ENCODE results near the gene CLTRN. TPM values are rescaled to one million over a fixed set of nuclear protein-coding genes. Genes with fewer than 3 reads are reported as not detected.

The CLTRN gene
- total and polyA plus RNA-seq, 2 of the 13 experiments (the other 11 are each of a cell fraction or from before 2014, with no cell fraction given), result 0.37 to 0.53 TPM

GRCh38 chrX:15601932-15602331 lies 62.7 kb downstream of the CLTRN start (continued):
- TF ChIP-seq, protein P1, sequence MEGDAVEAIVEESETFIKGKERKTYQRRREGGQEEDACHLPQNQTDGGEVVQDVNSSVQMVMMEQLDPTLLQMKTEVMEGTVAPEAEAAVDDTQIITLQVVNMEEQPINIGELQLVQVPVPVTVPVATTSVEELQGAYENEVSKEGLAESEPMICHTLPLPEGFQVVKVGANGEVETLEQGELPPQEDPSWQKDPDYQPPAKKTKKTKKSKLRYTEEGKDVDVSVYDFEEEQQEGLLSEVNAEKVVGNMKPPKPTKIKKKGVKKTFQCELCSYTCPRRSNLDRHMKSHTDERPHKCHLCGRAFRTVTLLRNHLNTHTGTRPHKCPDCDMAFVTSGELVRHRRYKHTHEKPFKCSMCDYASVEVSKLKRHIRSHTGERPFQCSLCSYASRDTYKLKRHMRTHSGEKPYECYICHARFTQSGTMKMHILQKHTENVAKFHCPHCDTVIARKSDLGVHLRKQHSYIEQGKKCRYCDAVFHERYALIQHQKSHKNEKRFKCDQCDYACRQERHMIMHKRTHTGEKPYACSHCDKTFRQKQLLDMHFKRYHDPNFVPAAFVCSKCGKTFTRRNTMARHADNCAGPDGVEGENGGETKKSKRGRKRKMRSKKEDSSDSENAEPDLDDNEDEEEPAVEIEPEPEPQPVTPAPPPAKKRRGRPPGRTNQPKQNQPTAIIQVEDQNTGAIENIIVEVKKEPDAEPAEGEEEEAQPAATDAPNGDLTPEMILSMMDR (CRISPR knock-in tag; IDR thresholded peaks at IDR 0.05), result no peak
- TF ChIP-seq PPARG (CRISPR knock-in tag; conservative IDR thresholded peaks at IDR 0.05) (no peak), SOX6 (IDR thresholded peaks at IDR 0.05) (no peak), SOX6 (CRISPR knock-in tag; IDR thresholded peaks at IDR 0.05) (peak; percentile 58; the same call in 1 of the 2 replicates), RFX1 (IDR thresholded peaks at IDR 0.05) (peak; percentile 70; the same call in 1 of the 2 replicates), TBL1XR1 (IDR thresholded peaks at IDR 0.05; ENCODE audit: borderline replicate concordance, low read length, partially characterized antibody) (no peak), CREM (IDR thresholded peaks at IDR 0.05) (0 out of 2 replicates have a peak, but pooled peaks have one; percentile 17), CREM (CRISPR knock-in tag; IDR thresholded peaks at IDR 0.05) (no peak), SOX13 (IDR thresholded peaks at IDR 0.05) (no peak), SOX13 (CRISPR knock-in tag; conservative IDR thresholded peaks at IDR 0.05 in 1 of 2, IDR thresholded peaks at IDR 0.05 in 1 of 2) (peak in 1 of 2 experiments; percentile 65; a peak in 1 of 4 replicates), SNRNP70 (IDR thresholded peaks at IDR 0.05; ENCODE audit: low read depth, low read length) (no peak), ARID5B (CRISPR knock-in tag; IDR thresholded peaks at IDR 0.05) (peak; percentile 90), YEATS4 (CRISPR knock-in tag; IDR thresholded peaks at IDR 0.05; ENCODE audit: borderline replicate concordance) (no peak), MAFG (CRISPR knock-in tag; IDR thresholded peaks at IDR 0.05) (peak; percentile 68), ZNF484 (CRISPR knock-in tag; IDR thresholded peaks at IDR 0.05; ENCODE audit: borderline replicate concordance, low read depth) (no peak), NR2F6 (IDR thresholded peaks at IDR 0.05) (peak; percentile 67), NR2F6 (CRISPR knock-in tag; IDR thresholded peaks at IDR 0.05) (peak; percentile 73; the same call in 1 of the 2 replicates), SAP130 (CRISPR knock-in tag; IDR thresholded peaks at IDR 0.05; ENCODE audit: low read depth) (peak; percentile 55; the same call in 1 of the 2 replicates), ARID3A (IDR thresholded peaks at IDR 0.05; ENCODE audit: low read depth, low read length) (0 out of 2 replicates have a peak, but pooled peaks have one; percentile 27), ZNF180 (CRISPR knock-in tag; IDR thresholded peaks at IDR 0.05; ENCODE audit: borderline replicate concordance, low read depth) (no peak)
- TF ChIP-seq, protein P2, sequence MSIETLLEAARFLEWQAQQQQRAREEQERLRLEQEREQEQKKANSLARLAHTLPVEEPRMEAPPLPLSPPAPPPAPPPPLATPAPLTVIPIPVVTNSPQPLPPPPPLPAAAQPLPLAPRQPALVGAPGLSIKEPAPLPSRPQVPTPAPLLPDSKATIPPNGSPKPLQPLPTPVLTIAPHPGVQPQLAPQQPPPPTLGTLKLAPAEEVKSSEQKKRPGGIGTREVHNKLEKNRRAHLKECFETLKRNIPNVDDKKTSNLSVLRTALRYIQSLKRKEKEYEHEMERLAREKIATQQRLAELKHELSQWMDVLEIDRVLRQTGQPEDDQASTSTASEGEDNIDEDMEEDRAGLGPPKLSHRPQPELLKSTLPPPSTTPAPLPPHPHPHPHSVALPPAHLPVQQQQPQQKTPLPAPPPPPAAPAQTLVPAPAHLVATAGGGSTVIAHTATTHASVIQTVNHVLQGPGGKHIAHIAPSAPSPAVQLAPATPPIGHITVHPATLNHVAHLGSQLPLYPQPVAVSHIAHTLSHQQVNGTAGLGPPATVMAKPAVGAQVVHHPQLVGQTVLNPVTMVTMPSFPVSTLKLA (IDR thresholded peaks at IDR 0.05), result peak; percentile 80
- TF ChIP-seq, protein P3, sequence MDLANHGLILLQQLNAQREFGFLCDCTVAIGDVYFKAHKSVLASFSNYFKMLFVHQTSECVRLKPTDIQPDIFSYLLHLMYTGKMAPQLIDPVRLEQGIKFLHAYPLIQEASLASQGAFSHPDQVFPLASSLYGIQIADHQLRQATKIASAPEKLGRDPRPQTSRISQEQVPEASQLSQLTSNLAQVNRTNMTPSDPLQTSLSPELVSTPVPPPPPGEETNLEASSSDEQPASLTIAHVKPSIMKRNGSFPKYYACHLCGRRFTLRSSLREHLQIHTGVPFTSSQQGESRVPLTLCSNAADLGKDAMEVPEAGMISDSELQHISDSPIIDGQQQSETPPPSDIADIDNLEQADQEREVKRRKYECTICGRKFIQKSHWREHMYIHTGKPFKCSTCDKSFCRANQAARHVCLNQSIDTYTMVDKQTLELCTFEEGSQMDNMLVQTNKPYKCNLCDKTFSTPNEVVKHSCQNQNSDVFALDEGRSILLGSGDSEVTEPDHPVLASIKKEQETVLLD (CRISPR knock-in tag; IDR thresholded peaks at IDR 0.05; ENCODE audit: low read depth), result no peak

All from HepG2 (cell line).